OCI-LY7 (cell line): ENCODE results near the gene FAXC.

ENCODE experiments used
- CTCF ChIP-seq: fragments of 200-600 bp; sonication (generic); conservative IDR thresholded peaks from 2 replicates; pipeline ENCODE4 v1.5.1; 2014; ENCODE audit warnings: mild to moderate bottlenecking, antibody characterized with exemption, low read length, moderate library complexity, mixed read lengths
- EZH2phosphoT487 ChIP-seq: fragments of 200-600 bp; sonication (generic); IDR thresholded peaks from 2 replicates; pipeline ENCODE4 v1.6.1; 2018; ENCODE audit warnings: low read depth, borderline replicate concordance, mild to moderate bottlenecking, mixed run types, antibody characterized with exemption, low read length, moderate library complexity, mixed read lengths

DNA sequence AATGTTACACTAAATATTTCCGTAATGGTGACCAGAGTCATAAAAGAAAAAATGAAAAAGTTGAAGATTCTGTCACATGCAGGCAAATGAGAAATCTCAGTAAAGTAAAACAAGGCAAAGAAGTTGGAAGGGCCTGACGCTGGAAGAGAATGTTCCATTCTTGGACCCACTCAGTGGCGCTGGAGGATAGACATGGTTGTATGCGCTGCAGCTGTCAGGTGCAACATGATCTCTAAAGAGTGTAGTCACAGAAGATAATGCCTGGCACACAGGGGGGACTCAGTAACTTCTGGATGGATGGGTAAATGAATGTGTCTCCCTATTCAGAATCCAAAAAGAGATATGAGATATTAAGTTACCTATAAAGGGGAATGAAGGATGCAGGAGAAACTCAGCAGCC lies 116.3 kb downstream of the FAXC start:
- TF ChIP-seq CTCF: no peak
- no peak for TF ChIP-seq EZH2phosphoT487
